Natural killer cell (primary cell): ENCODE measurements around the gene PEPD. TPM values are rescaled to one million over a fixed set of nuclear protein-coding genes. Genes with fewer than 3 reads are reported as not detected.

Experiments
- ATAC-seq, 3 donors: fragments of 150-1000 bp in 2 of 3; fragments of 200-7000 bp in 1 of 3; cut with Tn5 transposase; 1 replicate in 1 of 3; 2 replicates in 2 of 3; pipeline ENCODE4 v1.10.0; 2021; ENCODE audit warnings: mild to moderate bottlenecking in 2 of 3, moderate library complexity in 2 of 3
- DNase-seq, 2 donors: peaks; one replicate each; pipeline versions ENCODE4 v3.0.0 to v3.0.0-alpha.2; 2013 to 2021; ENCODE audit warnings: mixed read lengths in 1 of 2
- H3K27ac ChIP-seq: one replicate; pipeline ENCODE4 v1.5.1; 2013; ENCODE audit warnings: mild to moderate bottlenecking, low read length
- H3K27me3 ChIP-seq: one replicate; pipeline ENCODE4 v1.6.1; 2013; ENCODE audit warnings: low read length; ENCODE audit not compliant: control insufficient read depth, insufficient read depth
- H3K36me3 ChIP-seq: one replicate; pipeline ENCODE4 v1.6.1; 2013; ENCODE audit warnings: low read length; ENCODE audit not compliant: control insufficient read depth, insufficient read depth
- H3K4me1 ChIP-seq: one replicate; pipeline ENCODE4 v1.6.1; 2013; ENCODE audit warnings: low read length; ENCODE audit not compliant: control insufficient read depth, insufficient read depth
- H3K4me3 ChIP-seq: one replicate; pipeline ENCODE4 v1.5.1; 2013; ENCODE audit warnings: low read length
- H3K9me3 ChIP-seq: one replicate; pipeline ENCODE4 v1.6.1; 2013; ENCODE audit warnings: low read length; ENCODE audit not compliant: control insufficient read depth, insufficient read depth
- H3K27ac Mint-ChIP-seq, 2 donors: one replicate each; pipeline ENCODE4 v1.8.0; 2022; ENCODE audit warnings: mild to moderate bottlenecking in 2 of 2, mixed read lengths in 2 of 2, moderate library complexity in 1 of 2
- H3K27me3 Mint-ChIP-seq, 2 donors: one replicate each; pipeline ENCODE4 v1.8.0; 2022; ENCODE audit warnings: low read depth in 2 of 2, mixed read lengths in 2 of 2
- H3K36me3 Mint-ChIP-seq: one replicate; pipeline ENCODE4 v1.8.0; 2022; ENCODE audit warnings: mixed read lengths
- H3K4me1 Mint-ChIP-seq, 2 donors: one replicate each; pipeline ENCODE4 v1.8.0; 2022; ENCODE audit warnings: mixed read lengths in 2 of 2
- H3K4me3 Mint-ChIP-seq: one replicate; pipeline ENCODE4 v1.8.0; 2022; ENCODE audit warnings: mild to moderate bottlenecking, moderate library complexity, mixed read lengths
- H3K9me3 Mint-ChIP-seq, 2 donors: one replicate each; pipeline ENCODE4 v1.8.0; 2022; ENCODE audit warnings: mixed read lengths in 2 of 2
- CTCF ChIP-seq: fragments of 200-600 bp; IDR thresholded peaks from one replicate; pipeline ENCODE4 v1.8.0; 2022; ENCODE audit warnings: antibody characterized with exemption
- WGBS: methylation state at CpG from one replicate; pipeline ENCODE4 v1.1.7; 2013; ENCODE audit warnings: missing lambda C conversion rate; ENCODE audit not compliant: insufficient coverage; 5-methylcytosine and 5-hydroxymethylcytosine counted together
- intact Hi-C: fragments of 100-400 bp; cut with micrococcal nuclease; formaldehyde crosslinking; loops from one replicate; pipeline ENCODE4 v1.14.2; 2022
- total RNA-seq, 4 donors: library from RNA; stranded (reverse); fragments of 120-200 nt in 1 of 4; gene quantifications; one replicate each; pipeline versions ENCODE4 v1.2.3 to v1.2.4, GENCODE V29; 2013 to 2022

PEPD gene
- total RNA-seq, 3 donors from 2014 or later (not counting 1 experiment from before 2014, with no cell fraction given): 33.9 to 42.2 (median 40.9) TPM

GRCh38 chr19:33460221-33460908 lies 61.2 kb downstream of the PEPD start:
- Mint-ChIP-seq H3K27ac (no peak overlapping the region), H3K4me1 (no peaks in the 10 kb centered on the region), H3K27me3 (no peaks in the 10 kb centered on the region), H3K9me3 (no peaks in the 10 kb centered on the region), H3K36me3 (no peaks in the 10 kb centered on the region), H3K4me3 (no peak overlapping the region)
- Histone ChIP-seq H3K9me3 (no peaks in the 10 kb centered on the region), H3K4me3 (no peak overlapping the region), H3K27me3 (no peaks in the 10 kb centered on the region), H3K4me1 (no peaks in the 10 kb centered on the region), H3K27ac (no peak overlapping the region), H3K36me3 (peaks cover 4% of the 10 kb centered on the region)
- DNase-seq (no peak), ATAC-seq (no peak)
- TF ChIP-seq CTCF: no peak
- intact Hi-C loops: no loop called here
- WGBS: 89% methylated on average over 18 of the region's 18 CpGs

GRCh38 chr19:33459222-33460090 lies 62.1 kb downstream of the PEPD start:
- H3K27ac Mint-ChIP-seq: no peak overlapping the region
- no peak overlapping the region for H3K4me3 ChIP-seq
- H3K36me3 ChIP-seq: peaks cover 4% of the 10 kb centered on the region
- no peak for ATAC-seq
- H3K4me1 ChIP-seq: no peaks in the 10 kb centered on the region
- no peaks in the 10 kb centered on the region for H3K36me3 Mint-ChIP-seq
- no peak for DNase-seq
- no peak for TF ChIP-seq CTCF
- intact Hi-C loops: no loop called here
- no peaks in the 10 kb centered on the region for H3K9me3 ChIP-seq
- no peak overlapping the region for H3K4me3 Mint-ChIP-seq
- H3K27me3 ChIP-seq: no peaks in the 10 kb centered on the region
- H3K4me1 Mint-ChIP-seq: no peaks in the 10 kb centered on the region
- H3K9me3 Mint-ChIP-seq: no peaks in the 10 kb centered on the region
- H3K27me3 Mint-ChIP-seq: no peaks in the 10 kb centered on the region
- no peak overlapping the region for H3K27ac ChIP-seq
- 92% methylated on average over 23 of the region's 23 CpGs for WGBS

GRCh38 chr19:33458807-33459206 lies 62.8 kb downstream of the PEPD start:
- Mint-ChIP-seq H3K9me3 (no peaks in the 10 kb centered on the region), H3K27ac (no peak overlapping the region), H3K27me3 (no peaks in the 10 kb centered on the region), H3K4me3 (no peak overlapping the region), H3K4me1 (no peaks in the 10 kb centered on the region), H3K36me3 (no peaks in the 10 kb centered on the region)
- ATAC-seq (no peak), DNase-seq (no peak)
- intact Hi-C loops: no loop called here
- Histone ChIP-seq H3K9me3 (no peaks in the 10 kb centered on the region), H3K27ac (no peak overlapping the region), H3K4me3 (no peak overlapping the region), H3K27me3 (no peaks in the 10 kb centered on the region), H3K4me1 (no peaks in the 10 kb centered on the region), H3K36me3 (peaks cover 4% of the 10 kb centered on the region)
- 93% methylated on average over 12 of the region's 12 CpGs for WGBS
- TF ChIP-seq CTCF: no peak
